Activated CD8-positive, alpha-beta memory T cell treated with anti-CD3 and anti-CD28 coated beads, Interleukin-2, amount 50 U/mL, for 48 hours (primary cell): ENCODE measurements around the gene GMDS.
"Not testable (repeated sequence)": the region's sequence is repeated elsewhere in the genome, so short reads cannot be mapped to it uniquely, and the experiment has no call there.

Experiments
- DNase-seq: peaks from one replicate; pipeline ENCODE4 v3.0.0-alpha.2; 2020

Gene GMDS

DNA sequence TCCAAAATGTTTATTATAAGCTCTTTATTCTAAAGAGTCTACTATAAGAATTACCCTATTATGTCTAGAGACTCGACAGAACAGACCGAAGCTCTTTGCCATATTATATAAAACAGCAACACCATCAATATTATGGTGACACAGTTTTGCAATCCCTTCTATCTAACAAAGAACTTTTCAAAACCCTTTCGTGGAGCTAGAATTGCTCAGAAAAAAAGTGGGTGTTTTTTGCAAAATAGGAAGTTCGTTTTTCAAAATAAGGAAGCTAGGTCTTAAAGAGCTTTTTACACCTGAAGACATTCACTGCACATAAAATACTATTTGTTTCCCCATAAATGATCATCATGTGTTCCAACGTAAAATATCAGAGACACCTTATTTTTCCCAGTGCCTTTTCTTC lies 395.7 kb downstream of the GMDS start:
- no peak for DNase-seq

DNA sequence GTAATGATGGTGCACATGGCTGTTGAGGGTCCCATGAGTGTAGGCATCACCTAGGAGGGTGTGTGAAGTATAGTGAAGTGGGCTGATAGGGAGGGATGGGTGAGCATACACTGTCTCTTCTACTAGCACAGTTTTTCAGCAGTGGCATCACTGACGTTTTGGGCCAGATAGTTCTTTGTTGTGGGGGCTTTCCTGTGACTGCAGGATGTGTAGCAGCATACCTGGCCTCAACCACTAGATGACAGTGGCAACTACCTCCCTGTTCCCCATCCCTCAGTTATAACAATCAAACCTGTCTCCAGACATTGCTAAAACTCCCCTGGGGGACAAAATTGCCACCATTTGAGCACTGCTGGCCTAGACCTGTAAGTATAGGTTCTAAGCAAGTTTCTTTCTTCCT lies 396.7 kb downstream of the GMDS start:
- DNase-seq: no peak

DNA sequence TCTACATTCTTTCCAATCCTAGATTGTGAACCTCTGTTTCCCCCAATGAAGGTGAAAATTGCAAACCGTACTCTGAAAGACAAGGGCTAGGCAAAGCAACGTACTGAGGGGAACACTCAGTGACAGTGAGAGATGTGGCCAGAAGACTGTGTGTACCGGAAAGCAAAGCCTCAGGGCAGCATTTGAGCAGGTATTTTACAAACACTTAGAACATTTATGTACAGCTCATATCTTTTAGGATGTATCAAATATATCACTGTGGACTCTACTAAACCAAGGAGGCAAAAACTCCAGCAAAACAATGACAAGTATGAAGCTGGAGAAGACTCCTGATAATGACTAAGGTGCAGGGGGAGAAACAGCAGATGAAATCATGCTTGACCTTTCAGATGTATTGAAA lies 398.8 kb downstream of the GMDS start:
- DNase-seq: no peak

DNA sequence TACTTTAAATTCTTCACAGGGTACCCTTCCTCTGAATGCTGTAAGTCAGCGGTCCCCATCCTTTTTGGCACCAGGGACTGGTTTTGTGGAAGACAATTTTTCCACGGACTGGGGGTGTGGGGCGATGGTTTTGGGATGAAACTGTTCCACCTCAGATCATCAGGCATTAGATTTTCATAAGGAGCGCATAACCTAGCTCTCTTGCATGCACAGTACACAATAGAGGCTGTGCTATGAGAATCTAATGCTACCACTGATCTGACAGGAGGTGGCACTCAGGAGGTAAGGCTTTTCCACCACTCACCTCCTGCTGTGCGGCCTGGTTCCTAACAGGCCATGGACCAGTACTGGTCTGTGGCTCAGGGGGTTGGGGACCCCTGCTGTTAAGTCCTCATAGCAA lies 399.9 kb downstream of the GMDS start:
- not testable (repeated sequence) for DNase-seq

DNA sequence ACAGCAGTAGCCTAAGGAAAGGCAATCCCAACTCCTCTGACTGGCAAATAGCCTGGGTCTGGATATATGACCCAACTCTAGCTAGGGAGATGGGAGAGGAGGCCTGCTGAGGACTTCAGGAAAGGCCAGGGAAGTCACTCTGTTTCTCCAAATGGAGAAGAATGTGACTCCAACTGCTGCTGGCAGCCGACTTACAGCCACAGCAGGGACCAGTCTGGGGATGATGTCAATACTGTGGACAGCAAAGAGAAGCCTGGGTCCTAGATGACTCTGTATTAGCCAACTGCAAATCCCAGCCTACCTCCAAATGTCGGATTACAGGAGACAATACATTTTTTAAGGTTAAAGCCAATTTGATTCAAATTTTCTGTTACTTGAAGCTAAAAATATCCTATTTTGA lies 403.1 kb downstream of the GMDS start:
- DNase-seq: no peak

DNA sequence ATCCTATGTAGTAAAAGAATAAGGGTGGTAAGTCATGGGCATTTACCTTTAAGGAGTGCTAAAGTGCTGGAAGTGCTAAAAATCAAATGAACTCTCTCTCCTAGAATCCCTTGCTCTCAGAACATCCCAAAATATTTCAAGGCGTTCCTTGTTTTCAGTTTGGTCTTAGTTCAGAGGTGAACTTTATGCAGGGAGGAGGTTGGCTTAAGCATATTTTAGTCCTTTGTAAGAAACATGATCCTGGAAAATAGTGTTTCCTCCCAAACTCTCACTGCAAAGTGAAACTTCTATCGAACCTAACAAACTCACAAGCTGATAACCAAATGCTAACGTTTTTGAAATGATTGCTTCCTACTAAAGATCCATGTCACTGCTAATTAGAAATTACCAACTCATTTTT lies 404.3 kb downstream of the GMDS start:
- DNase-seq: no peak

DNA sequence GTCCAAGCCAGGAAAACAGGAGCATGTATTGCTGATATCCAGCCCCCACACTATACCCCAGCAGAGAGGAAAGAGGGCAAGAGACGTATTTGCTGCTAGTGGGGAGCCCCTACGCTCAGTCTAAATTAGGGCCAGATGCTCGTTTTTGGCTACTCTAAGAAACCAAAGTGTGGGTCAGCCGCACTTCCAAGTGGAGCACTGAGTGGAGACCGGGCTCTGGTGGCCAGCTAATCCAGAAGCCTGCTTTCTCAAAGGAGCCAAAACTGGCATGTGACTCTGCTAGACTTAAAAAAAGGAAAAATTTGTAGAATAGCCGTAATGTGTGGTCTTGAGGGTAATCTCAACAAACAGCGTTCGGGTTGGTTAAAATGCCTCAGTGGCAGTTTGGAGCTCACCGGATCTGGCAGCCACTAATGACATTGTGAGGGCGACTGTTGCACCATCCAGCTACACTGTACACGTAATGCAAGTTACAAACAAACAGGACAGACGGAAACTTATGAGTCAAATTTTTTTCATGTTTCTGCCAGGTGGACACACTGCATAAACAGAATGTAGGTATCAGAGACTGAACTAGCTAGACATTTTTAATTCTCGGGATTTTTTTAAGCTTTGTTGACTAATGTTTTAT lies 404.8 kb downstream of the GMDS start:
- no peak for DNase-seq

DNA sequence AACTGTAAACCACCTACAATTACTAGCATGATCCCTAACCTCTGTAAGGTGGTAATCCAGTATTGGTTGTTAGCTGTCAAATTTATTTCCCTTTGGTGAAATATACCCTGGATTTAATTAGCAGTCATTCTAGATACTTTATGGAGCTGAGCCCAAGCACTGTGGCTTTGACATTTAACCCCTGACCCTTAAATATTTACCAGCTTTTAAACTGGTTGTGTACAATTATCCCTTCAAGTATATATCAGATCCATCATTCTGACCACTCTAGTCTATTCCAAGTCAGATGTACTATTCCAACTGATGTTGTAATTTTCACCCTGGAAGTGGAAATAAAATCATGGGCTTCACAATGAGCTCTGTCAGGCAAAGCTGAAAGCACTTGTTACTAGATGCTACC lies 406.0 kb downstream of the GMDS start:
- no peak for DNase-seq

DNA sequence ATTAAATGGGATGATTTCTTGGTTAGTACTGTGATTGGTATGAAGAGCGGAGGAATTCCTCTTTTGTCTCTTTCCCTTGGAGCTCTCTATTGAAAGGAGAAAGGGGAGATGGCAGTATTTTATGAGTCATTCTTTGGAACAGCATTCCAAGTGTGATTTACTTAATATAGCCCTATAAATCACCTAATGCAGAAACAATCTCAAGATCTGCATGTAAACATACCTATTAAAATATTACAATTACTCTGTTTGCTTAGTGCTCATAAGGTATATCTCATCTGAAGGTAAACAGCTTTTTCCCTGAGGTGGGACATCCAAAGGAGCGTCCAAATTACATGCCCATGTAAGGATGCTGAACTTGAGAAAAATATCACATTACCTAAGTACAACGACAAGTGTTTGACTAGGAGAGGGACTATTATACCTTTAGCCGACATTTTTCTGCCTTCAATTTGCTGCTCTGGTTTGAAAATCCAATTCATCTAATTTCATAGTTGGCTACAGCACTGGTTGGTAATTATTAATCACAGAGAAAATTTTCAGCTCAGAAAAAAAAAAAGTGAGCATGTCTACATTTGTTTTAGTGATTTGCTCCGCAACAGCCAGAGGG lies 406.7 kb downstream of the GMDS start:
- no peak for DNase-seq

DNA sequence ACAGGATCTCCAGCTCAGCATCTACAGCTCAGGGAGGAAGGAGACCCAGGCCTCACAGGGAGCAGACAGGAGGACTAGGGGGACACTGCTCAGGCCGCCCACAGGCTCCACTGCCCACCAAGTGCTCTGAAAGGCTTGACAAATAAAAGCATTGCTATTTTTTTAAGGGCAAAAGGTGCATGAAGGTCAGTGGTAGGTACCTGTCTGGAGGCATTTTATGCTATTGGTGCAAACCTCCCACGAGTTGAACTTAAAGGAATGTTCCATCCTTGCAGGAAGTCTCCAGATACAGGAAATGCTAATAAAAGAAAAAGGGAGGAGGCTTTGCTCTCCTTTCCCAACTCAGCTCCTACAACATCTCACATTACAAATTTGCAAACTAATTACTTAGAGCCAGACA lies 407.6 kb downstream of the GMDS start:
- no peak for DNase-seq

DNA sequence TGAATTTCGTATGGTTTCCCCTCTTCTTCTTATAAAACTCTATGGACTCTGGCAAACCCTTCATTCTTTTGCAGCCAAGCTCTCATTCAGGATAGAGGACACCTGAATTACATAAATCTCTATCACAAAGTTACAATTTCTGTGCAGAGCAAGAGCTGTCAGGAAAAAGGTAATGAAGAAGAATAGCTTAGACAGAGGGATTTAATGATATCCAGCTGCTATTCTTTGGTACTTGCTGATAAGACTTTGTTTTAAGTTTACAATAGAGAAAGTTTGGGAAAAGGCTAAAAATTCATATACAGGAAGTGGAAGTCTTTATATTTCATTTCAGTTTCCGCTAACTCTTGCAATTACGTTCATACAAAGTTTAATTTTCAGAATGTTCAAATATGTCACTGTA lies 408.7 kb downstream of the GMDS start:
- DNase-seq: no peak

DNA sequence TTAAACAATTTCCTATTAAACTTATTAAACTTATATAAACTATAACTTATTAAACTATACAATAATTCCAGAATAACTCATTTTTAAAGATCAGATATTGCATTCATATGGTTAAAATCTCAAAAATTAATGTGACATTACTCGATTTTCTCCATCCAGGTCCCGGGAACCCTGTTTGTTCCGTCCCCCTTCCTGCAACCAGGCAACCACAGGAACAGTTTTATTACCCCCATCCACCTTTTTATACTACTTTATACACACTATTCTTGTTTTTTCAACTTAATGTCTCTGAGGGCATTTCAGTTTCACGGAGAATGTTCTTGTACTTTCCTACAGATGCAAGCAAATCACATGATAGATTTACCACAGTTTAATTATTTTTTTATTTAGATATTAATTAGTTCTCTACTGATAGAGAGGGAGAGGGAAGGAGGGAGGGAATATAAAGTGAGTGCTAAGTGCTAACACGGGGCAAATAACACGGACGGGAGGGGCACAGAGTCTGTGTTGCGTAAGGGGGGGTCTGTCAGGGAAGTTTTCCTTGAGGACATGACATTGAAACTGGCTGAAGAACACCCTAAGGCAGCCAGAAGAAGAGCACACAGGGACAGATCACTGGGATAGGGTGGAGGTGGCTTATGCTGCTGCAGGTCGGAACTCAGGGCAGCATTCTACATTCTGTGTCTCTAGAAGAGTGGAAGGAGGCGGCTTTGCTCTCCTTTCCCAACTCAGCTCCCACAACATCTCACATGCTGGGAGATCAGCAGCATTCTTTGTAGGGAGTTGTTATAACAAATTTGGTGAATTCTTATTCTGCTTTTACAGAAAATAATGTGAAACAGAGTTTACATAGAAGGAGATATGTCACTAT lies 410.5 kb downstream of the GMDS start:
- no peak for DNase-seq

DNA sequence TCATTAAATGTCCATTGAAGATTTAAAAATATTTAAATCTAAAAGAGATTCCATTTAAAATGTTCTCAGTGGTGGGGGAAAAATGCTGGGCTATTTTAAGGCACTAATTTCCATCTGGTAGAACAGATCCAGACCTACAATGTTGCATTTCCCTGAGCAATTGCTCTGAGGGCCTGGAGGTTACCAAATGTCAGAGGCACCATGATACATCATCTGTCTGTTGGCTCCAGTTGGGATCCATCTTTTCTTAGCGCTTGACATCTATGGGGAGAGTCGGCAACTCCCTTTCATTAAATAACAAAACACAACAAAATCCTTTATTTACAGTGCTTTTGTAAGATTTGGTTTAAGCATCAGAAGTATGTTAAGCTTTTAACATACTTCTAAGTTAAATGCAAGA lies 411.2 kb downstream of the GMDS start:
- no peak for DNase-seq

DNA sequence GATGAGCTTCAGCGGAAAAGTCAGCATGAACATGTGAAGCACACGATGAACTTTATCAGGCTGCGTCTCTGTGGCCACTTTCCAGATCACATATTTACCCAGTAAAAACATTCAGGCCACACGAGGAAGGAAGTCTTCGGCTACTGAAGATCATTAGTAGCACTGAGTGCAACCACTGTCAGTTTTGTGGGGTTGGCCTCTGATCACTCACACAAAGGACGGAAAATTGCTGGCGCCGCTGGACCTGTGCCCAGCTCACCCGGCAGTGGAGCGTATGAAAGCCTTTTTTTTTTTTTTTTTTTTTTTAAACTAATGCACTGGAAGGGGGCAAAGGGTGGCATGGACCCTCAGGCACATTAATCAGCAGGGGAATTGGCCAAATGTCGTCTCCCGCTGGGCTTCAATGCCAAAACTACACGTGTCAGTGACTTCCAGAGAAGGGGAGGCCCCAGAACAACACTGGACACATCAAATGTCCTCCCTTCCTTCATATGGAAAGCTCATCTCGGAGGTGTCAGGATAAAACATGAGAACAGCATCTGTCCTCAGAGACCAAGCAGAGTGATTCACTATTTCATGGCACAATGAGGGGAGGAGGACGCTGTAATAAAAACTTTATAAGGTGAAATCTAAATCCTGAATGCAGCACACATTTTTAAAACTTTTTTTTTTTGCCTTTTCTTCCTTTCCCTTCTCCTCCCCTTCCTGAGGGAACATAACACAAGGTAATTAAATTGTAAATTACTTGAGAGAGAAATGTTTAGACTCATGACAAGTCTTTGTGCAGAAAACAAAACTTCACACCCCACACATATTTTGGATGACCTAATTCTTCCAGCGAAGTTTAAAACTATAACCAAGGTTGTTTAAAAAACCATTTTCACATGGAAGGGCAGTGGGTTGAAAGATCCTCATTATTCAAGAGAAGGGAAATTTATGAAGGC lies 412.3 kb downstream of the GMDS start:
- DNase-seq: no peak

DNA sequence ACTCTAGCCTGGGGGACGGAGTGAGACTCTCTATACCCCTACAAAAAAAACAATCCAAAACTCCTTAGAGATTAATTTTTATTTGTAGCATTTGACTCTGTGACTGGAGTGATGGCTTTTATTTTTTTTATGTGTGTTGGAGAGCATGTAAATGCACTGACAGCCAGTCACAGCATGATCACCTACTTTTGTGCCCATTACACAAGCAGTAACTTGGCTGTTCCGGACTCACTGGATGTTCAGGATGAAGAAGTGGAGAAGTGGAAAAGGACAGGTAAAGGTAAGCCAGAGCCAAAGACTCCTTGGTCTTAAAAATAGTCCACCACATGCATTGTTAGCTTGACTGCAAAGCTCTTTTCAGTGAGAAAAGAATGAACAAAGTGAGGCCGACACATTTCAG lies 413.0 kb downstream of the GMDS start:
- DNase-seq: no peak

DNA sequence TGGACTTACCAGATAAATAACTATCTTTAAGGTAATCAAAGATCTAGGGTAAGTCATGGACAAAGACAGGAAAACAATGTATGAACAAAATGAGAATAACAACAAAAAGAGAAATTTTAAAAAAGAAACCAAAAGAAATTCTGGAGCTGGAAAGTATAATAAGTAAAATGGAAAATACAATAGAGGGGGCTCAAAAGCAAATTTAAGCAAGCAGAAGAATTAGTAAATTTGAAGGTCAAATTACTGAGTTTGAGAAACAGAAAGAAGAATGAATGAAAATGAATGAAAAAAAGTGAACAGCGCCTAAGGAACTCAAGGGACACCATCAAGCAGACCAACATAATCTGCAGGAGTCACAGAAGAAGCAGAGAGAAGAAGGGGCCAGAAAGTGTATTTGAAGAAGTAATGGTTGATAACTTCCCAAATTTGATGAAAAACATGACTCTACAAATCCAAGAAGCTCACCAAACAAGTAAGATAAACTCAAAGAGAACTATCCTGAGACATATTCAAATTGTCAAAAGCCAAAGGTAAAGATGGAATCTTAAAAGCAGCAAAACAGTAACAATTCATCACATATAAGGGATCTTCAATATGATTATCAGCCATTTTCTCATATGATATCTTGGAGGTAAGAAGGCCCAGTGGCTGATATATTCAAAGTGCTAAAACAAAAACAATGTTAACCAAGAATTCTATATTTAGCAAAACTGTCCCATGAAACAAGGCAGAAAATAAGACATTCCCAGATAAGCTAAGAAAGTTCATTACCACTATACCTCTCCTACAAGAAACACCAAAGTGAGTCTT lies 417.2 kb downstream of the GMDS start:
- no peak for DNase-seq

DNA sequence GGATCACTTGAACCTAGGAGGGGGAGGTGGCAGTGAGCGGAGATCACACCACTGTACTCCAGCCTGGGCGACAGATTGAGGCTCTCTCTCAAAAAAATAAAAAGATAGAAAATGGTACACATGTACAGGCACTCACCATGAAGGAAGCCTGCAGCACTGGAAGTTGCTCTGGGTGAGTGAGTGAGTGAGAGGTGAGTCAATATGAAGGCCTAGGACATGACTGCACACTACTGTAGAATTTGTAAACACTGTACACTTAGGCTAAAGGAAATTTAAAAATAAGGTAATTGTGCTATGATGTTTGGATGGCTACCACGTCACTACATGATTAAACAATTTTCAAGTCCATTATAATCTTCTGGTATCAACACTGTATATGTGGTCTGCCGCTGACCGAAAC lies 419.5 kb downstream of the GMDS start:
- DNase-seq: no peak

DNA sequence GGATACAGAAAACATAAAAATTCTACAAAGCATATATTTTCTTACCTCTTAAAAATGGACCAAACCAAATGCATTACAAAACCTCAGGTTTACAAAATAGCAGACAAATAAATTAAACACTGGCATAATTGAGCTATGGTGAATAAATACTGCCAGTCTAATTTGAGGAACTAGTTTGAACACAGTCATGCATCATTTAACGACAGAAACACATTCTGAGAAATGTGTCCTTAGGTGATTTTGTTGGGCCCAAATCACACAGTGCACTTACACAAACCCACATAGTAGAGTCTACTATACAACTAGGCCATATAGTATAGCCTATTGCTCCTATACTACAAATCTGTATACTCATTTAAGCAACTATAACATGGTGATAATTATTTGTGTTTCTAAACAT lies 420.1 kb downstream of the GMDS start:
- DNase-seq: no peak

DNA sequence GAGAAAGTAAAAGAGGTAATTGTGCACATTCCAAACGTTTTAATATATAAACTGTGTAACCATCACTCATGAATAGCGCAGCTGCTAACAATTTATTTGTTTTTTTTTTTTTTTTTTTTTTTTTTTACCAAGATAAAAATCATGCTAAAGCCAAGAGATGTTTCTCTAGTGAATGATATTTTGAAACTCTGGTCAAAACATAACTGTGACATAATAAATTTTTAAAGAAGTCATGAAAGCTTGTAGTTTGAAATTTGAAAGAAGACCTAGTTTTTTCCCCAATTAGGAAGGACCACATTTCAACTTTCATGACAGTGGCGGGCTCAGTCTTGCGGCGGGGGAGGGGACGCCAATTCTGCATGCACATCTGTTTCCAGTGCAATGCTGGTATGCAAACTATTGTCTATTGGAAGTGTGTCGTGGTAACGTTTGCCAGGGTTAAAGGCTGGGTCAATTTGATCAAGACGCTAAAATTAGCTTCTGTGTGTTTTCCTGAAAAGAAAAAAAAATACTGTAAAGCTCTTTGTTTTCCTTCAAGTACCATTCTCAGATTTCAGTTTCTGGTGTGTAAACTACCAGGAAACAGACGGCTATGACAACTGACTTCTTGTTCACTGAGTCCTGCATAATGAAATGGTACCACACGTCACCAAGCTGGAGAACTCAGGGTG lies 423.8 kb downstream of the GMDS start:
- DNase-seq: no peak

DNA sequence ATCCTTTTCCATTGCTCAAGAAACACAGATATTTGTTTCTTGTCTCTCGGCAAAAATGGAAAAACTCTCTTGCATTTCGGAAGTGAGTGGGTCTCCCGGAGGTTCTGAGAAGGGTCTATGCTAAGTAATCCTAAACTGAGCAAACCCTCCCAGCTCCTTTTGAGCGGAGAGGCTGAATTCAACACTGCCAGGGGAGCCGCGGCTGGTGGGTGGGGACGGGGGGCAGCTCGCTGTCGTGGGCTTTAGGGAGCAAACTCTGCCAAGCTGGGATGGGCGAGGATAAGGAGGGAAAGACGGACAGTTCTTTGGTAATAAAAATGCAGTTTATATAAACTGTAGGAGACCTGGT lies 424.3 kb downstream of the GMDS start:
- DNase-seq: no peak

DNA sequence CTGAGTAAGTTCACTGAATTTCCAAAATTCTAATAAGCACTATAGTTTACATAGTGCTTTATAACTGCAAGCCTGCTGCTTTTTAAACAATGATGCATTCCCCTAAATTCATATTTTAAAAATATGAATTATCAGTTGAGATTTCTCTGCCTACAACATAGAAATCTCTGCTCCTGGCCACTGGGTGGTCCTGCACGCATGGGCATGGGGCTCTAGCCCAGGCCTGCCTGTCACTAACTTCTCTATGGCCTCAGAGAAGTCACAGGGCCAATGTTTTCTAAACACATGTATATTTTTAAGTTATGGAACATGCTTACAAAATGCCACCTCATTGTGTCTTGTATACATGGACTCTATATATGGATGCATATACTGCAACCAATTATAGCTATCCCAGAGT lies 424.7 kb downstream of the GMDS start:
- DNase-seq: no peak

DNA sequence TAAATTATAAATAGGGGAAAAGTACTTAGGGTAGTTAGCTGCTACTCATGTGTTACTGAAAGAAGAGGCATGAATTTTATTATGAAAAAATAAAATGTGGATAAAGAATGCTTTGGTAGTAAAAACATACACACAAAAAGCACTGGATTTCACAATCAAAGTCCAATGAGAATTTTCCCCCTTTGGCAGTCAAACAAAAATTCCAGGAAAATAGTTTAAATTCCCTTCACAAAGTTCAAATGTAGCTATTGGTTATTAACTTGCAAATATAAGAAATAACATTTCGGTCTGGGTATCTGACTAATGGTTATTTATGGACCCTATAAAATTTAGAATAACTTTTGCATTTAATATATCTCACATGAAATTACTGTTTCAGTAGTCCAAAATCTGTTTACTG lies 425.2 kb downstream of the GMDS start:
- no peak for DNase-seq
